A673 (cell line): ENCODE measurements around the gene SLC1A4. TPM values are rescaled to one million over a fixed set of nuclear protein-coding genes. Genes with fewer than 3 reads are reported as not detected.
A peak's percentile ranks its signal among the peaks of the same experiment; 100 is the strongest.

Experiments used
- BruUV-seq: library from RNA; stranded (reverse); fragments of 400-500 nt; replicated peaks from 2 replicates; lab custom pipeline; 2021; lab: Mats Ljungman, UMichigan
- CTCF ChIA-PET: fragments of 300-600 bp; sonication (Branson Sonifier 250); formaldehyde crosslinking; loops from one replicate; lab custom pipeline; 2022; ENCODE audit warnings: antibody characterized with exemption; lab: Charles Lee
- POLR2A ChIA-PET: fragments of 300-600 bp; sonication (Branson Sonifier 250); formaldehyde crosslinking; loops from one replicate; lab custom pipeline; 2022; ENCODE audit warnings: antibody characterized with exemption; ENCODE audit not compliant: low non-redundant PET; lab: Charles Lee
- DNase-seq: peaks from one replicate; pipeline ENCODE4 v3.0.0-alpha.2; 2015; ENCODE audit warnings: low spot score
- H3K27ac ChIP-seq: fragments of 200-600 bp; sonication (generic); 2 replicates; pipeline ENCODE4 v1.5.1; 2016; ENCODE audit warnings: mixed run types, low read depth, mild to moderate bottlenecking, mixed read lengths, antibody characterized with exemption, low read length; ENCODE audit not compliant: poor library complexity, severe bottlenecking
- H3K27me3 ChIP-seq: fragments of 200-600 bp; sonication (generic); replicated peaks from 2 replicates; pipeline ENCODE4 v1.6.1; 2017; ENCODE audit warnings: mixed run types, low read depth, mild to moderate bottlenecking, mixed read lengths, antibody characterized with exemption, low read length; ENCODE audit not compliant: insufficient read depth, poor library complexity
- H3K36me3 ChIP-seq: fragments of 200-600 bp; sonication (generic); 2 replicates; pipeline ENCODE4 v1.6.1; 2016; ENCODE audit warnings: mixed run types, mild to moderate bottlenecking, mixed read lengths, antibody characterized with exemption, low read length; ENCODE audit not compliant: insufficient read depth, poor library complexity, severe bottlenecking
- H3K4me1 ChIP-seq: fragments of 200-600 bp; sonication (generic); 2 replicates; pipeline ENCODE4 v1.6.1; 2017; ENCODE audit warnings: mixed run types, mild to moderate bottlenecking, mixed read lengths, antibody characterized with exemption, low read length; ENCODE audit not compliant: insufficient read depth, poor library complexity, severe bottlenecking
- H3K4me3 ChIP-seq: fragments of 200-600 bp; sonication (generic); 2 replicates; pipeline ENCODE4 v1.5.1; 2016; ENCODE audit warnings: low read depth, mixed run types, mild to moderate bottlenecking, mixed read lengths, low read length; ENCODE audit not compliant: poor library complexity, severe bottlenecking
- H3K9me3 ChIP-seq: fragments of 200-600 bp; sonication (generic); 2 replicates; pipeline ENCODE4 v1.6.1; 2016; ENCODE audit warnings: mixed run types, low read depth, mild to moderate bottlenecking, mixed read lengths, antibody characterized with exemption, low read length; ENCODE audit not compliant: poor library complexity, severe bottlenecking
- CTCF ChIP-seq: fragments of 300-800, 200-600 bp; sonication (generic); conservative IDR thresholded peaks from 2 replicates; pipeline ENCODE4 v1.5.1; 2017; ENCODE audit warnings: low read depth, mild to moderate bottlenecking, antibody characterized with exemption, low read length, moderate library complexity, mixed read lengths
- EZH2 ChIP-seq: fragments of 200-600 bp; sonication (generic); IDR thresholded peaks from 2 replicates; pipeline ENCODE4 v1.6.1; 2017; ENCODE audit warnings: borderline replicate concordance, low read depth, mild to moderate bottlenecking, mixed read lengths, antibody characterized with exemption, low read length; ENCODE audit not compliant: poor library complexity, severe bottlenecking
- intact Hi-C: fragments of 100-400 bp; cut with micrococcal nuclease; formaldehyde crosslinking; loops from one replicate; pipeline ENCODE4 v1.10.0; 2022; ENCODE audit not compliant: unreplicated experiment
- total RNA-seq: library from RNA; stranded (reverse); gene quantifications from 2 replicates; pipeline ENCODE4 v1.2.3, GENCODE V29; 2021

The SLC1A4 gene
- total RNA-seq, 1 experiment from 2014 or later, result 78.1 TPM

GRCh38 chr2:64995041-64995440 is 5.8 kb downstream of the SLC1A4 start:
- Histone ChIP-seq H3K4me1 (peaks cover 19% of the 10 kb centered on the region), H3K27me3 (no peaks in the 10 kb centered on the region), H3K4me3 (no peak overlapping the region), H3K27ac (no peak overlapping the region), H3K36me3 (peaks cover 10% of the 10 kb centered on the region), H3K9me3 (no peaks in the 10 kb centered on the region)
- no peak for TF ChIP-seq EZH2
- DNase-seq, result no peak
- ChIA-PET POLR2A (interaction anchor here (0.6 kb wide), 1 partner anchor 1016 kb away, joined by 3 read pairs; no protein-coding TSS in a partner anchor), CTCF (no interaction called here)
- no TSS peak for BruUV-seq
- intact Hi-C loops, result no loop called here

GRCh38 chr2:64996871-64997307 is 7.7 kb downstream of the SLC1A4 start:
- intact Hi-C loops, result no loop called here
- CTCF ChIA-PET, result no interaction called here
- Histone ChIP-seq H3K4me1 (peaks cover 14% of the 10 kb centered on the region), H3K27ac (no peak overlapping the region), H3K27me3 (no peaks in the 10 kb centered on the region), H3K4me3 (no peak overlapping the region), H3K9me3 (no peaks in the 10 kb centered on the region), H3K36me3 (peaks cover 14% of the 10 kb centered on the region)
- TF ChIP-seq CTCF, result no peak
- no peak for TF ChIP-seq EZH2
- no TSS peak for BruUV-seq
- POLR2A ChIA-PET, result interaction anchor here (0.6 kb wide), 1 partner anchor 10 kb away, joined by 4 read pairs; no protein-coding TSS in a partner anchor
- DNase-seq, result no peak

GRCh38 chr2:64998658-64999061 is 9.5 kb downstream of the SLC1A4 start:
- TF ChIP-seq EZH2, result no peak
- no peak for TF ChIP-seq CTCF
- no peak overlapping the region for H3K4me3 ChIP-seq
- intact Hi-C loops, result no loop called here
- no peak for DNase-seq
- BruUV-seq, result no TSS peak
- CTCF ChIA-PET, result no interaction called here
- H3K27me3 ChIP-seq, result no peaks in the 10 kb centered on the region
- POLR2A ChIA-PET, result no interaction called here
- H3K27ac ChIP-seq, result peak overlapping the region; percentile 7
- H3K36me3 ChIP-seq, result peaks cover 25% of the 10 kb centered on the region
- H3K9me3 ChIP-seq, result no peaks in the 10 kb centered on the region
- H3K4me1 ChIP-seq, result peaks cover 5% of the 10 kb centered on the region

- Histone ChIP-seq H3K9me3 (no peaks in the 10 kb centered on the region), H3K27ac (no peak overlapping the region), H3K27me3 (no peaks in the 10 kb centered on the region), H3K4me3 (no peak overlapping the region), H3K36me3 (peaks cover 30% of the 10 kb centered on the region), H3K4me1 (peaks cover 5% of the 10 kb centered on the region)
- POLR2A ChIA-PET, result no interaction called here
- no peak for TF ChIP-seq CTCF
- TF ChIP-seq EZH2, result no peak
- no peak for DNase-seq
- BruUV-seq, result no TSS peak
- CTCF ChIA-PET, result no interaction called here
- intact Hi-C loops, result no loop called here
Observed at GRCh38 chr2:64999754-65000153, 10.6 kb downstream of the SLC1A4 start.
